Caco-2 (cell line): ENCODE data around the gene PKP3. TPM values are rescaled to one million over a fixed set of nuclear protein-coding genes. Genes with fewer than 3 reads are reported as not detected.
A peak's percentile ranks its signal among the peaks of the same experiment; 100 is the strongest.
"Not testable (repeated sequence)": the region's sequence is repeated elsewhere in the genome, so short reads cannot be mapped to it uniquely, and the experiment has no call there.

Experiments used
- BruUV-seq: library from RNA; stranded (reverse); fragments of 400-500 nt; replicated peaks from 2 replicates; lab custom pipeline; 2021; lab: Mats Ljungman, UMichigan
- CTCF ChIA-PET: fragments of 300-600 bp; sonication (Branson Sonifier 250); formaldehyde crosslinking; loops from one replicate; lab custom pipeline; 2022; ENCODE audit warnings: antibody characterized with exemption; lab: Charles Lee
- POLR2A ChIA-PET: fragments of 300-600 bp; sonication (Branson Sonifier 250); formaldehyde crosslinking; loops from one replicate; lab custom pipeline; 2022; ENCODE audit warnings: antibody characterized with exemption; lab: Charles Lee
- DNase-seq, 2 experiments: peaks; one replicate each; pipeline versions ENCODE4 v3.0.0 to v3.0.0-alpha.2; 2020 to 2022
- H3K27me3 ChIP-seq: replicated peaks from 2 replicates; pipeline ENCODE4 v1.6.0; 2011; ENCODE audit warnings: low read length; ENCODE audit not compliant: control insufficient read depth, insufficient read depth
- H3K36me3 ChIP-seq: 2 replicates; pipeline ENCODE4 v1.5.1; 2011; ENCODE audit warnings: low read length; ENCODE audit not compliant: control insufficient read depth, insufficient read depth
- H3K4me1 ChIP-seq: fragments of 250-450 bp; sonication (Bioruptor Pico); 2 replicates; pipeline ENCODE4 v1.5.1; 2020; ENCODE audit warnings: mild to moderate bottlenecking
- H3K4me3 ChIP-seq: 2 replicates; pipeline ENCODE4 v1.5.1; 2011; ENCODE audit warnings: low read depth, mild to moderate bottlenecking, control low read depth, low read length
- H3K9me3 ChIP-seq: fragments of 250-450 bp; sonication (Bioruptor Pico); 2 replicates; pipeline ENCODE4 v1.5.1; 2020; ENCODE audit warnings: mild to moderate bottlenecking, moderate library complexity
- H3K27ac Mint-ChIP-seq: one replicate; pipeline ENCODE4 v1.8.0; 2022; ENCODE audit warnings: mixed read lengths; ENCODE audit not compliant: unreplicated experiment
- H3K27me3 Mint-ChIP-seq: one replicate; pipeline ENCODE4 v1.8.0; 2022; ENCODE audit warnings: mixed read lengths; ENCODE audit not compliant: insufficient read depth, unreplicated experiment
- H3K36me3 Mint-ChIP-seq: one replicate; pipeline ENCODE4 v1.8.0; 2022; ENCODE audit warnings: mild to moderate bottlenecking, mixed read lengths; ENCODE audit not compliant: insufficient read depth, unreplicated experiment
- H3K4me1 Mint-ChIP-seq: one replicate; pipeline ENCODE4 v1.8.0; 2022; ENCODE audit warnings: low read depth, mixed read lengths; ENCODE audit not compliant: unreplicated experiment
- H3K4me3 Mint-ChIP-seq: one replicate; pipeline ENCODE4 v1.8.0; 2022; ENCODE audit warnings: mild to moderate bottlenecking, moderate library complexity, mixed read lengths; ENCODE audit not compliant: unreplicated experiment
- H3K9me3 Mint-ChIP-seq: one replicate; pipeline ENCODE4 v1.8.0; 2022; ENCODE audit warnings: mixed read lengths; ENCODE audit not compliant: unreplicated experiment
- intact Hi-C: fragments of 100-400 bp; cut with micrococcal nuclease; formaldehyde crosslinking; loops from one replicate; pipeline ENCODE4 v1.10.0; 2022; ENCODE audit not compliant: unreplicated experiment
- total RNA-seq: library from RNA; stranded (reverse); gene quantifications from 2 replicates; pipeline ENCODE4 v1.2.3, GENCODE V29; 2022
- TF ChIP-seq, protein P1 (sequence below), 2 experiments: fragments of 200-600 bp in 1 of 2; IDR thresholded peaks; 1 replicate in 1 of 2; 2 replicates in 1 of 2; pipeline versions ENCODE4 v1.5.1 to v1.8.0; 2011 to 2022; ENCODE audit warnings: antibody characterized with exemption in 1 of 2, control low read depth in 1 of 2, inconsistent platforms in 1 of 2, low read depth in 1 of 2, low read length in 1 of 2, mild to moderate bottlenecking in 1 of 2, moderate library complexity in 1 of 2; ENCODE audit not compliant: insufficient read depth in 1 of 2, severe bottlenecking in 1 of 2, unreplicated experiment in 1 of 2

Gene PKP3
- total RNA-seq, 1 experiment from 2014 or later = 149 TPM

GRCh38 chr11:387193-387793 lies 6.7 kb upstream of the PKP3 start:
- intact Hi-C loops = no loop called here
- Mint-ChIP-seq H3K27ac (no peak overlapping the region), H3K4me1 (no peaks in the 10 kb centered on the region), H3K9me3 (peaks cover 14% of the 10 kb centered on the region), H3K4me3 (no peak overlapping the region), H3K36me3 (peaks cover 9% of the 10 kb centered on the region), H3K27me3 (no peaks in the 10 kb centered on the region)
- Histone ChIP-seq H3K9me3 (peaks cover 9% of the 10 kb centered on the region), H3K36me3 (no peaks in the 10 kb centered on the region), H3K4me3 (no peak overlapping the region), H3K27me3 (no peaks in the 10 kb centered on the region), H3K4me1 (peaks cover 9% of the 10 kb centered on the region)
- DNase-seq = no peak
- BruUV-seq = no TSS peak
- ChIA-PET POLR2A (no interaction called here), CTCF (no interaction called here)
- TF ChIP-seq, protein P1, sequence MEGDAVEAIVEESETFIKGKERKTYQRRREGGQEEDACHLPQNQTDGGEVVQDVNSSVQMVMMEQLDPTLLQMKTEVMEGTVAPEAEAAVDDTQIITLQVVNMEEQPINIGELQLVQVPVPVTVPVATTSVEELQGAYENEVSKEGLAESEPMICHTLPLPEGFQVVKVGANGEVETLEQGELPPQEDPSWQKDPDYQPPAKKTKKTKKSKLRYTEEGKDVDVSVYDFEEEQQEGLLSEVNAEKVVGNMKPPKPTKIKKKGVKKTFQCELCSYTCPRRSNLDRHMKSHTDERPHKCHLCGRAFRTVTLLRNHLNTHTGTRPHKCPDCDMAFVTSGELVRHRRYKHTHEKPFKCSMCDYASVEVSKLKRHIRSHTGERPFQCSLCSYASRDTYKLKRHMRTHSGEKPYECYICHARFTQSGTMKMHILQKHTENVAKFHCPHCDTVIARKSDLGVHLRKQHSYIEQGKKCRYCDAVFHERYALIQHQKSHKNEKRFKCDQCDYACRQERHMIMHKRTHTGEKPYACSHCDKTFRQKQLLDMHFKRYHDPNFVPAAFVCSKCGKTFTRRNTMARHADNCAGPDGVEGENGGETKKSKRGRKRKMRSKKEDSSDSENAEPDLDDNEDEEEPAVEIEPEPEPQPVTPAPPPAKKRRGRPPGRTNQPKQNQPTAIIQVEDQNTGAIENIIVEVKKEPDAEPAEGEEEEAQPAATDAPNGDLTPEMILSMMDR (IDR thresholded peaks at IDR 0.05; ENCODE audit: insufficient read depth in 1 of 2, low read depth in 1 of 2, low read length in 1 of 2, severe bottlenecking in 1 of 2, unreplicated experiment in 1 of 2) = no peak

DNA sequence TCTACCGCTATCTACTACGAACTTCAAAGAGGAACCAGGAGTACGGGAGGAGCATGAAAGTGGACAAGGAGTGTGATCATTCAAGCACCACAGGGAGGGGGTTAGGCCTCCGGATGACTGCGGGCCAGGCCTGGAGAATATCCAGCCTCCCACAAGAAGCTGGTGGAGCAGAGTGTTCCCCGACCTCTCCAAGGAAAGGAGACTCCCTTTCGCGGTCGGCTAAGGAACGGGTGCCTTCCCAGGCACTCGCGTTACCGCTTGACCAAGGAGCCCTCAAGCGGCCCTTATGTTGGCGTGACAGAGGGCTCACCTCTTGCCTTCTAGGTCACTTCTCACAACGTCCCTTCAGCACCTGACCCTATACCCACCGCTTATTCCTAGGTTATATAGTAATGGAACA lies 4.6 kb upstream of the PKP3 start:
- H3K4me1 ChIP-seq = peaks cover 22% of the 10 kb centered on the region
- H3K27ac Mint-ChIP-seq, intact Hi-C loops, H3K27me3 Mint-ChIP-seq, H3K4me3 Mint-ChIP-seq, H3K9me3 ChIP-seq, POLR2A ChIA-PET, BruUV-seq, CTCF ChIA-PET, H3K36me3 ChIP-seq, H3K4me3 ChIP-seq, H3K4me1 Mint-ChIP-seq, H3K36me3 Mint-ChIP-seq, H3K27me3 ChIP-seq, DNase-seq: not testable (repeated sequence)
- H3K9me3 Mint-ChIP-seq = peaks cover 14% of the 10 kb centered on the region

DNA sequence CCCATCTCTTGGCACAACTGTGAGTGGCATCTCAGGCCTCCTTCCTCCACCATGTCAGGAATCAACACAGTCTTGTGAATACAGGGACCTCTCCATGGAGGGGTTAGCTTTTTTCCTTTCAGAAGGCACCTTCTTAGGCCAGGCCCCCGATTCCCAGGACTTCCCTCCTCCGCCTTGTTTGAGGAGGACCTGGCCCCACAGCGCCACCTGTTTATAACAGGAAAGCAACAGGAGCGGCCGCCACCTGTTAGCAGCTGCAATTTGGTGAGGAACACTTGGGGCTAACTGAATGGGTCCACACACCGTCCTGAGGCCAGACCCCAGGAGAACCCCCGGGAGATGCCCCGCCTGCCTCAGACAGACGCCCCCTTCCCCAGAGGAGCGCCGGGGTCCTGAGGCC lies 3.8 kb upstream of the PKP3 start:
- TF ChIP-seq, protein P1 (IDR thresholded peaks at IDR 0.05; ENCODE audit: insufficient read depth in 1 of 2, low read depth in 1 of 2, low read length in 1 of 2, severe bottlenecking in 1 of 2, unreplicated experiment in 1 of 2) = peak; percentile 10 to 13
- Mint-ChIP-seq H3K4me1 (no peaks in the 10 kb centered on the region), H3K27me3 (no peaks in the 10 kb centered on the region), H3K4me3 (no peak overlapping the region), H3K9me3 (peaks cover 14% of the 10 kb centered on the region), H3K27ac (no peak overlapping the region), H3K36me3 (peaks cover 7% of the 10 kb centered on the region)
- peaks cover 9% of the 10 kb centered on the region for H3K9me3 ChIP-seq
- ChIA-PET POLR2A (no interaction called here), CTCF (no interaction called here)
- no peaks in the 10 kb centered on the region for H3K27me3 ChIP-seq
- H3K4me1 ChIP-seq = peaks cover 23% of the 10 kb centered on the region
- BruUV-seq = no TSS peak
- intact Hi-C loops = loop anchor here (10.0 kb wide), 1 partner anchor 55 kb away; the partner anchor contains the start of gene ANO9
- no peak overlapping the region for H3K4me3 ChIP-seq
- H3K36me3 ChIP-seq = no peaks in the 10 kb centered on the region
- DNase-seq = no peak
